Measurements from ENCODE around the gene MAP3K10. TPM values are rescaled to one million over a fixed set of nuclear protein-coding genes. Genes with fewer than 3 reads are reported as not detected.
A peak's percentile ranks its signal among the peaks of the same experiment; 100 is the strongest.

Gene MAP3K10
- total and polyA plus RNA-seq, 5 experiments from 2014 or later: 0.15 to 35.6 (median 0.58) TPM

- no peak overlapping the region for H3K4me3 Mint-ChIP-seq
Observed at GRCh38 chr19:40249201-40249600, 58.0 kb downstream of the MAP3K10 start.

DNA sequence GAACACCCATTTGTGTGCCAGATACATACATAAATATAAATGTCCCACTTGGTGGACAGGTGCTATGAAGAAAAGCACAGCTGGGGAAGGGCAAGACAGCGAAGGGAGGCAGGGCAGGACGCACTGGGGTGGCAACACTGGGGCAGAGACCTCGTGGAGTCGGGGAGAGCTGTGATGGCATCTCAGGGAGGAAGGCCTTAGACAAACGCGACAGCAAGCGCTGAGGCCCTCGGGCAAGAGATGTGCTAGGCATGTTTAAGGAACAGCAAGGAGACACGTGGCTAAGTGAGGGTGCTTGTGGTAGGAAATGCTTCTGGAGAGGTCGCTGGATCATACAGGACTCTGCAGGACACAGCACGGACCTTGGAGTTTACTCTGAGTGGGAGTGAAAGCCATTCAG lies 58.6 kb downstream of the MAP3K10 start:
- DNase-seq: no peak
- H3K4me1 Mint-ChIP-seq: peaks cover 23 to 64% (median 38%) of the 10 kb centered on the region in 4 donors
- H3K27ac Mint-ChIP-seq: peak overlapping the region in 5 of 10 donors; percentile 9 to 82 (median 25)
- ATAC-seq: no peak
- no peaks in the 10 kb centered on the region for H3K9me3 Mint-ChIP-seq
- peak overlapping the region in 1 of 10 donors; percentile 6 for H3K4me3 Mint-ChIP-seq
- no peaks in the 10 kb centered on the region for H3K27me3 Mint-ChIP-seq
- peaks cover 0 to 68% (median 12%) of the 10 kb centered on the region in 3 donors for H3K36me3 Mint-ChIP-seq
- POLR2A ChIA-PET: no interaction called here

More at GRCh38 chr19:40249201-40249600, 58.0 kb downstream of the MAP3K10 start:
- peaks cover 24 to 64% (median 38%) of the 10 kb centered on the region in 4 donors for H3K4me1 Mint-ChIP-seq
- POLR2A ChIA-PET: no interaction called here
- DNase-seq (no peak), ATAC-seq (peak; percentile 35)
- no peaks in the 10 kb centered on the region for H3K27me3 Mint-ChIP-seq
- H3K36me3 Mint-ChIP-seq: peaks cover 0 to 65% (median 11%) of the 10 kb centered on the region in 3 donors
- H3K9me3 Mint-ChIP-seq: no peaks in the 10 kb centered on the region
- H3K27ac Mint-ChIP-seq: peak overlapping the region in 6 of 10 donors; percentile 9 to 82 (median 22)

GRCh38 chr19:40251244-40251643 lies 60.0 kb downstream of the MAP3K10 start:
- no peak overlapping the region for H3K27ac Mint-ChIP-seq
- no peaks in the 10 kb centered on the region for H3K9me3 Mint-ChIP-seq
- peaks cover 26 to 61% (median 43%) of the 10 kb centered on the region in 4 donors for H3K4me1 Mint-ChIP-seq
- peaks cover 0 to 72% (median 18%) of the 10 kb centered on the region in 3 donors for H3K36me3 Mint-ChIP-seq
- no peak overlapping the region for H3K4me3 Mint-ChIP-seq
- DNase-seq (no peak), ATAC-seq (no peak)
- no peaks in the 10 kb centered on the region for H3K27me3 Mint-ChIP-seq
- POLR2A ChIA-PET: no interaction called here

- POLR2A ChIA-PET: no interaction called here
- Mint-ChIP-seq H3K27me3 (no peaks in the 10 kb centered on the region), H3K4me1 (peaks cover 26 to 62% (median 43%) of the 10 kb centered on the region in 4 donors), H3K9me3 (no peaks in the 10 kb centered on the region), H3K27ac (peak overlapping the region in 2 of 10 donors; percentile 8 to 73), H3K36me3 (peaks cover 0 to 75% (median 18%) of the 10 kb centered on the region in 3 donors), H3K4me3 (no peak overlapping the region)
- ATAC-seq (no peak), DNase-seq (no peak)
Observed at GRCh38 chr19:40251991-40252390, 60.8 kb downstream of the MAP3K10 start.

DNA sequence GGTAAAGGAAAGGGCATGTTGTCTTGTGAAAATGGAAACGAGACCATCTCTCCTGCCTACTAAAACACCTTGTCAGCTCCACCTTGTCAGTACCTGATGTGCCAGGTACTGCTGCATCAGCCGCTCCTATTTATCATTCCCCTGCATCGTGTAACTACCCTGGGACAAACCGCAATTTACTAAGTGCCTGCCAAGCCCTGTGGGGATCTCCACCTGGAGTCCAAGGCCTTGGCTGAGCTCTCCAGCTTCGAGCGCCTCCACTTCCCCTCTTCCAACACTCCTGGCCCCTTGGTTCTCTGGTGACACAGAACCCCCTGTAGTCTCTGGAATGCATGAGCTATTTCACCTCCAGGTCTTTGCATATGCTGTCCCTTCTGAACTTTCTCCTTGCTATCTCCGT lies 61.2 kb downstream of the MAP3K10 start:
- H3K36me3 Mint-ChIP-seq: peaks cover 0 to 73% (median 18%) of the 10 kb centered on the region in 3 donors
- H3K27me3 Mint-ChIP-seq: no peaks in the 10 kb centered on the region
- peaks cover 26 to 64% (median 43%) of the 10 kb centered on the region in 4 donors for H3K4me1 Mint-ChIP-seq
- POLR2A ChIA-PET: no interaction called here
- no peaks in the 10 kb centered on the region for H3K9me3 Mint-ChIP-seq
- no peak overlapping the region for H3K4me3 Mint-ChIP-seq
- no peak for ATAC-seq
- DNase-seq: no peak
- H3K27ac Mint-ChIP-seq: peak overlapping the region in 3 of 10 donors; percentile 8 to 73 (median 50)

DNA sequence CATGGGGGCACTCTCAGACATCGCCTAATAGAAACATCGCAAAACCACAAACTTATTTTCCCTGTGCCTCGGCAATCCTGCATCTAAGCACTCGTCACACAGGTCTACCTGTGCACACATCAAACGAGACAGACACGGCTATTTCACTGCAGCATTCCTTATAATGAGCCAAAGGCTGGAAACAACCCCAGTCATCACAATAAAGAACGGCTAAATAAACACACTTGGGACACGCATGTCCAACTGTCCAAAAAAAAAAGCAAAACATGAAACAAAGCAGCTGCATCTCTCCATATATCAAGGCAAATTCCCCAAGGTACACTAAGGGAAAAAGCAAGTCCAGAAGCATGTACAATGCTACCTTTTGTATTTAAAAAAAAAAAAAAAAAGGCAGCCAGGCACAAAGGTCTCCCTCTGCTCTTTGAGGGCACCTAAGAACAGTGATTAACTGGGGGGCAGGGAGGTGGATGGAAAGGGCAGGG lies 62.4 kb downstream of the MAP3K10 start:
- H3K9me3 Mint-ChIP-seq: no peaks in the 10 kb centered on the region
- ATAC-seq (no peak), DNase-seq (no peak)
- H3K4me3 Mint-ChIP-seq: no peak overlapping the region
- peak overlapping the region in 2 of 10 donors; percentile 58 to 60 for H3K27ac Mint-ChIP-seq
- H3K4me1 Mint-ChIP-seq: peaks cover 25 to 56% (median 41%) of the 10 kb centered on the region in 4 donors
- peaks cover 0 to 71% (median 19%) of the 10 kb centered on the region in 3 donors for H3K36me3 Mint-ChIP-seq
- no peaks in the 10 kb centered on the region for H3K27me3 Mint-ChIP-seq
- POLR2A ChIA-PET: interaction anchor here (0.6 kb wide), 1 partner anchor 38 kb away, joined by 3 read pairs; no protein-coding TSS in a partner anchor

DNA sequence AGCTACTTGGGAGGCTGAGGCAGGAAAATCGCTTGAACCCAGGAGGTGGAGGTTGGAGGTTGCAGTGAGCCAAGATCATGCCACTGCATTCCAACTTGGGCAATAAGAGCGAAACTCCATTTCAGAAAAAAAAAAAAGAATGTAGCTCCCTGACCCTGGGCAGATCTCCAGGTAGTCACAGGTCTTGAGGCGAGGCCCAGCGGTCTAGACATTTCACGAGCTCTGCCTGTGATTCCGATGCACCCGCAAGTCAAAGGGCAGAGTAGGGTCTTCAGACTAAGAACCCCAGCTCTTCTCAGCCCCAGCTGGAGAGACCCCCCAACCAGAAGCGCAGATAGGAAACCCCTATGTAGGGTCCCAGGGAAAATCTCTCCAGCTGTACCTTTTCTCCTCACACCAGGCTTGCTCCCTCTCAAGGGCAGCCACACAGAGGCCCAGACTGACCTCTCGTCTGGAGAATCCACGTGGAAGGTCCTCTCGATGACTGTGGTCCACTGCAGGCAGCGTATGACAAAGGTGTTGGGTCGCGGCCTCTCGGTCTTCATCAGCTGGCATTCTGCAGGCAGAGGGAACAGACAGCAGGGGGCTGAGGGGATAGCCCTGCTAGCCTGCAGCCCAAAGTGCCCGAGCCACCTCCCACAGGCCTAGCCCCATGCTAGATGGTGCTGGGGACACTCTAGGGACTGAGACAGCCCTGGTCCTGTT lies 63.6 kb downstream of the MAP3K10 start:
- peak overlapping the region in 1 of 10 donors; percentile 68 for H3K27ac Mint-ChIP-seq
- H3K36me3 Mint-ChIP-seq: peaks cover 0 to 75% (median 16%) of the 10 kb centered on the region in 3 donors
- no peaks in the 10 kb centered on the region for H3K27me3 Mint-ChIP-seq

GRCh38 chr19:40255619-40256166 lies 64.5 kb downstream of the MAP3K10 start:
- DNase-seq: no peak
- H3K4me3 Mint-ChIP-seq: peak overlapping the region in 2 of 10 donors; percentile 15 to 40
- peak overlapping the region in 3 of 10 donors; percentile 40 to 68 (median 47) for H3K27ac Mint-ChIP-seq
- H3K27me3 Mint-ChIP-seq: no peaks in the 10 kb centered on the region
- H3K4me1 Mint-ChIP-seq: peaks cover 27 to 52% (median 41%) of the 10 kb centered on the region in 4 donors
- ATAC-seq: no peak
- no peaks in the 10 kb centered on the region for H3K9me3 Mint-ChIP-seq
- H3K36me3 Mint-ChIP-seq: peaks cover 0 to 69% (median 16%) of the 10 kb centered on the region in 3 donors
- POLR2A ChIA-PET: no interaction called here

More for the DNA sequence above, 63.6 kb downstream of the MAP3K10 start:
- Mint-ChIP-seq H3K4me3 (no peak overlapping the region), H3K4me1 (peaks cover 27 to 59% (median 42%) of the 10 kb centered on the region in 4 donors), H3K9me3 (no peaks in the 10 kb centered on the region)
- POLR2A ChIA-PET: interaction anchor here (0.7 kb wide), 1 partner anchor 180 kb away, joined by 3 read pairs; no protein-coding TSS in a partner anchor
- no peak for DNase-seq
- ATAC-seq: no peak

GRCh38 chr19:40256512-40256911 lies 65.3 kb downstream of the MAP3K10 start:
- peaks cover 29 to 53% (median 45%) of the 10 kb centered on the region in 4 donors for H3K4me1 Mint-ChIP-seq

GRCh38 chr19:40257096-40257517 lies 65.9 kb downstream of the MAP3K10 start:
- H3K4me1 Mint-ChIP-seq: peaks cover 28 to 54% (median 45%) of the 10 kb centered on the region in 4 donors
- no peak for ATAC-seq
- DNase-seq: no peak
- no peaks in the 10 kb centered on the region for H3K9me3 Mint-ChIP-seq
- peaks cover 0 to 73% (median 13%) of the 10 kb centered on the region in 3 donors for H3K36me3 Mint-ChIP-seq
- H3K4me3 Mint-ChIP-seq: no peak overlapping the region
- H3K27ac Mint-ChIP-seq: no peak overlapping the region
- POLR2A ChIA-PET: interaction anchor here (0.5 kb wide), 1 partner anchor 116 kb away, joined by 6 read pairs; no protein-coding TSS in a partner anchor
- H3K27me3 Mint-ChIP-seq: no peaks in the 10 kb centered on the region

More at GRCh38 chr19:40256512-40256911, 65.3 kb downstream of the MAP3K10 start:
- no peak for ATAC-seq
- no peak for DNase-seq
- H3K27ac Mint-ChIP-seq: no peak overlapping the region
- no peaks in the 10 kb centered on the region for H3K9me3 Mint-ChIP-seq
- POLR2A ChIA-PET: interaction anchor here (0.5 kb wide), 1 partner anchor 117 kb away, joined by 6 read pairs; no protein-coding TSS in a partner anchor
- peaks cover 0 to 73% (median 15%) of the 10 kb centered on the region in 3 donors for H3K36me3 Mint-ChIP-seq
- H3K27me3 Mint-ChIP-seq: no peaks in the 10 kb centered on the region
- no peak overlapping the region for H3K4me3 Mint-ChIP-seq

DNA sequence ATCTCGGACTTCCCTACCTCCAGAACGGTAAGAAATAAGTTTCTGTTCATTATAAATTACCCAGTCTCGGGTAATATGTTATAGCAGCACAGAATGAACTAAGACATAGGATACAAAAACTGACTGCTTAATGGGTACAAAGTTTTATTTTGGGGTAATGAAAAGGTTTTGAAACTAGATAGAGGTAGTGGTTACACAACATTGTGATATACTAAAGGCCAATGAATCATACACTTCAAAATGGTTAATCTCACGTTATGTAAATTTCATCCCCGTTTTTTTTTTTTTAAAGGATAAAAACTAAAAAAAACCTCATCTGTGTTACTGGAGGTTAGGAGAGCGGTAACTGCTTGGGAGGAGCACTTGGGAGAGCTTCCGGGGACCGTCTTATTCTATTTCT lies 70.4 kb downstream of the MAP3K10 start:
- peaks cover 0 to 62% (median 11%) of the 10 kb centered on the region in 3 donors for H3K36me3 Mint-ChIP-seq
- H3K27me3 Mint-ChIP-seq: no peaks in the 10 kb centered on the region
- no peak for DNase-seq
- ATAC-seq: no peak
- H3K27ac Mint-ChIP-seq: peak overlapping the region in 2 of 10 donors; percentile 56 to 57
- POLR2A ChIA-PET: no interaction called here
- H3K4me3 Mint-ChIP-seq: no peak overlapping the region
- no peaks in the 10 kb centered on the region for H3K9me3 Mint-ChIP-seq
- peaks cover 22 to 58% (median 42%) of the 10 kb centered on the region in 4 donors for H3K4me1 Mint-ChIP-seq

DNA sequence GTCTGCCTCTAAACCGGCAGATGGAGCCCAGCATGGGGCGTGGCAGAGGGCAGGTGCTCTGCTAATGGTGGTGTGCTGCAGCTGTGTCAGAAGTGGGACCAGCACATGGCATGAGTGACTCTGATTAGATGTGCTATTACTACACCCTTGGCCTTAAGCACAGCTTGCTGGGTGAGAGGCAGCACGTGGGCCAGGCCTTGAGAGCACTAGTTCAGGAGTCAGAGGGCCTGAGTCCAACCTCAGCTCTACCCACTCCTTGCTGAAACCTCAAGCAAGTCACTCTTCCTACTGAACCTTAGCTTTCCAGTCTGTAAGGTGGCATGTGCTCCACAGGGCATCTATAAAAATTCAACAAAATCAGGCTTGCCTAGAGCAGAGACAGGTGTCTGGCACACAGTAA lies 71.2 kb downstream of the MAP3K10 start:
- Mint-ChIP-seq H3K4me1 (peaks cover 28 to 62% (median 47%) of the 10 kb centered on the region in 4 donors), H3K27ac (peak overlapping the region in 2 of 10 donors; percentile 3 to 27), H3K9me3 (no peaks in the 10 kb centered on the region), H3K4me3 (no peak overlapping the region), H3K36me3 (peaks cover 0 to 61% (median 11%) of the 10 kb centered on the region in 3 donors), H3K27me3 (no peaks in the 10 kb centered on the region)
- no peak for DNase-seq
- no peak for ATAC-seq
- POLR2A ChIA-PET: no interaction called here

Measured in naive thymus-derived CD8-positive, alpha-beta T cell (primary cell).